H9 (cell line): Measurements from ENCODE around the gene MAP2K7. TPM values are rescaled to one million over a fixed set of nuclear protein-coding genes. Genes with fewer than 3 reads are reported as not detected.

Source experiments
- DNase-seq: peaks from one replicate; pipeline ENCODE4 v3.0.0-alpha.2; 2017
- H2AFZ ChIP-seq: one replicate; pipeline ENCODE4 v1.6.1; 2013; ENCODE audit warnings: mild to moderate bottlenecking, low read length, control low read depth, moderate library complexity
- H2AK5ac ChIP-seq: 2 replicates; pipeline ENCODE4 v1.6.1; 2013; ENCODE audit warnings: low read length, control low read depth, mixed read lengths; ENCODE audit not compliant: insufficient read length
- H2BK120ac ChIP-seq: one replicate; pipeline ENCODE4 v1.6.1; 2013; ENCODE audit warnings: low read depth, mild to moderate bottlenecking, low read length, control low read depth, inconsistent platforms; ENCODE audit not compliant: poor library complexity, severe bottlenecking
- H2BK12ac ChIP-seq: 2 replicates; pipeline ENCODE4 v1.6.1; 2013; ENCODE audit warnings: low read length, control low read depth, mixed read lengths, low read depth; ENCODE audit not compliant: insufficient read length
- H2BK15ac ChIP-seq: 2 replicates; pipeline ENCODE4 v1.6.1; 2013; ENCODE audit warnings: low read depth, low read length, control low read depth
- H2BK20ac ChIP-seq: one replicate; pipeline ENCODE4 v1.6.1; 2013; ENCODE audit warnings: low read depth, mild to moderate bottlenecking, low read length, control low read depth, inconsistent platforms; ENCODE audit not compliant: poor library complexity, severe bottlenecking
- H2BK5ac ChIP-seq: 2 replicates; pipeline ENCODE4 v1.6.1; 2013; ENCODE audit warnings: low read length, control low read depth, mixed read lengths; ENCODE audit not compliant: insufficient read length
- H3K14ac ChIP-seq: 2 replicates; pipeline ENCODE4 v1.6.1; 2013; ENCODE audit warnings: low read length, control low read depth; ENCODE audit not compliant: insufficient read depth
- H3K18ac ChIP-seq: 2 replicates; pipeline ENCODE4 v1.6.1; 2013; ENCODE audit warnings: low read depth, mild to moderate bottlenecking, mixed read lengths, low read length, control low read depth; ENCODE audit not compliant: insufficient read length
- H3K23ac ChIP-seq: 2 replicates; pipeline ENCODE4 v1.6.1; 2013; ENCODE audit warnings: low read length, control low read depth, mixed read lengths, low read depth; ENCODE audit not compliant: insufficient read length
- H3K23me2 ChIP-seq: 2 replicates; pipeline ENCODE4 v1.6.1; 2013; ENCODE audit warnings: low read depth, mild to moderate bottlenecking, mixed read lengths, low read length, control low read depth; ENCODE audit not compliant: insufficient read length, poor library complexity, severe bottlenecking
- H3K27ac ChIP-seq: 2 replicates; pipeline ENCODE4 v1.5.1; 2013; ENCODE audit warnings: low read length, control low read depth, mixed read lengths, low read depth; ENCODE audit not compliant: insufficient read length
- H3K27me3 ChIP-seq: 2 replicates; pipeline ENCODE4 v1.6.1; 2013; ENCODE audit warnings: low read length, control low read depth, inconsistent platforms; ENCODE audit not compliant: insufficient read depth
- H3K4ac ChIP-seq: 2 replicates; pipeline ENCODE4 v1.6.1; 2013; ENCODE audit warnings: low read depth, mild to moderate bottlenecking, control low read depth, inconsistent platforms, low read length, moderate library complexity
- H3K4me1 ChIP-seq: 2 replicates; pipeline ENCODE4 v1.6.1; 2013; ENCODE audit warnings: low read length, control low read depth, inconsistent platforms; ENCODE audit not compliant: insufficient read depth
- H3K4me2 ChIP-seq: 2 replicates; pipeline ENCODE4 v1.6.1; 2013; ENCODE audit warnings: low read length, control low read depth, mixed read lengths; ENCODE audit not compliant: insufficient read length, insufficient read depth
- H3K56ac ChIP-seq: 2 replicates; pipeline ENCODE4 v1.6.1; 2013; ENCODE audit warnings: low read depth, mild to moderate bottlenecking, mixed read lengths, low read length, control low read depth; ENCODE audit not compliant: insufficient read length
- H3K79me1 ChIP-seq: 2 replicates; pipeline ENCODE4 v1.6.1; 2013; ENCODE audit warnings: low read depth, mild to moderate bottlenecking, moderate library complexity, low read length, control low read depth, inconsistent platforms; ENCODE audit not compliant: insufficient read depth, poor library complexity, severe bottlenecking
- H3K79me2 ChIP-seq: 2 replicates; pipeline ENCODE4 v1.6.1; 2013; ENCODE audit warnings: low read length, control low read depth, inconsistent platforms; ENCODE audit not compliant: insufficient read depth
- H3K9ac ChIP-seq: 2 replicates; pipeline ENCODE4 v1.6.1; 2013; ENCODE audit warnings: low read length, control low read depth, mixed read lengths; ENCODE audit not compliant: insufficient read length; ENCODE audit errors: extremely low read depth
- H3K9me3 ChIP-seq: one replicate; pipeline ENCODE4 v1.6.1; 2013; ENCODE audit warnings: low read depth, low read length, inconsistent platforms; ENCODE audit not compliant: control insufficient read depth
- H3T11ph ChIP-seq: one replicate; pipeline ENCODE4 v1.6.1; 2013; ENCODE audit warnings: mild to moderate bottlenecking, low read length, control low read depth, inconsistent platforms
- H4K20me1 ChIP-seq: one replicate; pipeline ENCODE4 v1.6.1; 2013; ENCODE audit not compliant: control insufficient read depth, insufficient read length, insufficient read depth
- H4K5ac ChIP-seq: 2 replicates; pipeline ENCODE4 v1.6.1; 2013; ENCODE audit warnings: low read depth, mild to moderate bottlenecking, mixed read lengths, low read length, control low read depth; ENCODE audit not compliant: insufficient read length
- H4K8ac ChIP-seq: replicated peaks from 2 replicates; pipeline ENCODE4 v1.6.1; 2013; ENCODE audit warnings: low read length, control low read depth, mixed read lengths, low read depth; ENCODE audit not compliant: insufficient read length
- H4K91ac ChIP-seq: 2 replicates; pipeline ENCODE4 v1.6.1; 2013; ENCODE audit warnings: low read depth, mild to moderate bottlenecking, moderate library complexity, mixed read lengths, low read length, control low read depth; ENCODE audit not compliant: insufficient read length
- H3K27ac Mint-ChIP-seq, 3 experiments: 2 replicates in 2 of 3; 3 replicates in 1 of 3; pipeline ENCODE4 v1.8.0; 2020 to 2021; ENCODE audit warnings: mixed read lengths in 3 of 3, mild to moderate bottlenecking in 1 of 3, moderate library complexity in 1 of 3
- H3K27me3 Mint-ChIP-seq: 2 replicates; pipeline ENCODE4 v1.8.0; 2021; ENCODE audit warnings: low read depth, mild to moderate bottlenecking, moderate library complexity, mixed read lengths
- H3K36me3 Mint-ChIP-seq, 3 experiments: 2 replicates in 2 of 3; 3 replicates in 1 of 3; pipeline ENCODE4 v1.8.0; 2020 to 2021; ENCODE audit warnings: low read depth in 3 of 3, mixed read lengths in 3 of 3; ENCODE audit not compliant: insufficient read depth in 1 of 3
- H3K4me1 Mint-ChIP-seq, 2 experiments: 2 replicates each; pipeline ENCODE4 v1.8.0; 2020; ENCODE audit warnings: mixed read lengths in 2 of 2
- H3K4me3 Mint-ChIP-seq, 2 experiments: 2 replicates in 1 of 2; 3 replicates in 1 of 2; pipeline ENCODE4 v1.8.0; 2020 to 2021; ENCODE audit warnings: mild to moderate bottlenecking in 2 of 2, mixed read lengths in 2 of 2, moderate library complexity in 1 of 2
- H3K9me3 Mint-ChIP-seq, 2 experiments: 2 replicates in 1 of 2; 3 replicates in 1 of 2; pipeline ENCODE4 v1.8.0; 2020; ENCODE audit warnings: mild to moderate bottlenecking in 2 of 2, mixed read lengths in 2 of 2, moderate library complexity in 1 of 2
- CTCF ChIP-seq: fragments of 200-600 bp; sonication (generic); conservative IDR thresholded peaks from 3 replicates; pipeline ENCODE4 v1.8.0; 2021; ENCODE audit warnings: antibody characterized with exemption, mild to moderate bottlenecking
- WGBS: extraction: QIAGEN DNeasy Blood & Tissue Kit; methylation state at CpG from one replicate; pipeline ENCODE4 v1.1.7; 2013; ENCODE audit warnings: missing lambda C conversion rate, low lambda C conversion rate, mixed read lengths; ENCODE audit not compliant: insufficient read length; ENCODE audit errors: extremely low coverage; 5-methylcytosine and 5-hydroxymethylcytosine counted together
- total RNA-seq: library from RNA; stranded (reverse); gene quantifications from 2 replicates; pipeline ENCODE4 v1.2.1, GENCODE V29; 2021

Gene MAP2K7
- total RNA-seq, 1 experiment from 2014 or later = 48.1 TPM

- H4K5ac ChIP-seq = no peak overlapping the region
- Mint-ChIP-seq H3K36me3 (peaks cover 7 to 16% (median 12%) of the 10 kb centered on the region in 3 experiments; a peak in 5 of 7 replicates), H3K4me3 (peak overlapping the region in 1 of 2 experiments; percentile 41; a peak in 1 of 5 replicates), H3K4me1 (peaks cover 20 to 24% of the 10 kb centered on the region in 2 experiments), H3K27me3 (peaks cover 19% of the 10 kb centered on the region), H3K9me3 (no peaks in the 10 kb centered on the region; a peak in 1 of 5 replicates), H3K27ac (peak overlapping the region in 1 of 3 experiments; percentile 10; a peak in 1 of 7 replicates)
- H3K4me1 ChIP-seq = 0 out of 2 replicates have a peak, but pooled peaks cover 4% of the 10 kb centered on the region
- no peak overlapping the region for H3K56ac ChIP-seq
- H3K18ac ChIP-seq = no peak overlapping the region
- no peaks in the 10 kb centered on the region; the same call in 1 of the 2 replicates for H3K27me3 ChIP-seq
- H3K79me1 ChIP-seq = no peaks in the 10 kb centered on the region
- no peak overlapping the region for H2AFZ ChIP-seq
- H3K79me2 ChIP-seq = no peaks in the 10 kb centered on the region
- no peaks in the 10 kb centered on the region for H4K20me1 ChIP-seq
- H4K8ac ChIP-seq = no peak overlapping the region
- no CpG with 5 or more reads among the region's 8 CpGs for WGBS
- H2BK20ac ChIP-seq = no peak overlapping the region
- H2BK15ac ChIP-seq = no peak overlapping the region
- no peak for DNase-seq
- no peak overlapping the region for H4K91ac ChIP-seq
- no peaks in the 10 kb centered on the region for H3K9me3 ChIP-seq
- no peak overlapping the region for H3K14ac ChIP-seq
- H3K27ac ChIP-seq = no peak overlapping the region
- H3K4ac ChIP-seq = no peak overlapping the region
- H3K23ac ChIP-seq = no peak overlapping the region
- H2BK5ac ChIP-seq = no peak overlapping the region
- H3K4me2 ChIP-seq = no peak overlapping the region
- H2AK5ac ChIP-seq = no peak overlapping the region
- no peak overlapping the region for H3T11ph ChIP-seq
- peaks cover 6% of the 10 kb centered on the region for H3K23me2 ChIP-seq
- H2BK12ac ChIP-seq = no peak overlapping the region
- no peak overlapping the region for H3K9ac ChIP-seq
- no peak overlapping the region for H2BK120ac ChIP-seq
- no peak for TF ChIP-seq CTCF
Observed at GRCh38 chr19:7922836-7923195, 19.1 kb downstream of the MAP2K7 start.
